HG03139 (cell line): ENCODE results near the gene ANXA6.
"Not testable (repeated sequence)": the region's sequence is repeated elsewhere in the genome, so short reads cannot be mapped to it uniquely, and the experiment has no call there.

Experiments used
- ATAC-seq: cut with Tn5 transposase; IDR thresholded peaks from one replicate; pipeline ENCODE4 v1.9.1; 2021; ENCODE audit not compliant: unreplicated experiment

The ANXA6 gene

GRCh38 chr5:151181818-151182523, 24.4 kb upstream of the ANXA6 start:
- ATAC-seq = no peak

- no peak for ATAC-seq
Measured at GRCh38 chr5:151180291-151180690, 22.7 kb upstream of the ANXA6 start.

- no peak for ATAC-seq
Measured at GRCh38 chr5:151179489-151179840, 21.9 kb upstream of the ANXA6 start.

GRCh38 chr5:151178777-151179488, 21.4 kb upstream of the ANXA6 start:
- ATAC-seq = no peak

DNA sequence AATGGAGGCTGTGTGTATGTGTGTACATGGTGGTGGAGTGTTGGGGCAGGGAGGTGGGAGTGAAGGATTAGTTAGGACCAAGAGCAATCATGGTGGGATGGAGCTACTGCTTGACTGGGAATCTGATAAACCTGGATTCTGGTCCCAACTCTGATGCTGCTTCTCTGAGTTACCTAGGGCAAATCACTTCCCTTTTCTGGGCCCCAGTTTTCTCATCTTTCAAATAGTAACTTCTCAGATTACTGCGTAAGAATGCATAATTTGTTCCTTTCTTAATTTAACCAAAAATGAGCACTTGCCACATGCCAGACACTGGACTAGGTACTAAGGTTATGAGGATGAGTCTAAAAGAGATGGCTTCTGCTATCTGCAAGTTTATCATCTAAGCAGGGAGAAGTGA, 20.8 kb upstream of the ANXA6 start:
- ATAC-seq = no peak

- ATAC-seq = not testable (repeated sequence)
Measured at GRCh38 chr5:151176268-151176667, 18.7 kb upstream of the ANXA6 start.

GRCh38 chr5:151174612-151175101, 17.1 kb upstream of the ANXA6 start:
- no peak for ATAC-seq

GRCh38 chr5:151173711-151174611, 16.4 kb upstream of the ANXA6 start:
- ATAC-seq = no peak

GRCh38 chr5:151171529-151171928, 13.9 kb upstream of the ANXA6 start:
- ATAC-seq = no peak

- no peak for ATAC-seq
Measured at GRCh38 chr5:151168602-151169344, 11.2 kb upstream of the ANXA6 start.

- ATAC-seq = no peak
Measured at GRCh38 chr5:151167022-151167421, 9.4 kb upstream of the ANXA6 start.

GRCh38 chr5:151164687-151165392, 7.3 kb upstream of the ANXA6 start:
- peak; percentile 80 for ATAC-seq

DNA sequence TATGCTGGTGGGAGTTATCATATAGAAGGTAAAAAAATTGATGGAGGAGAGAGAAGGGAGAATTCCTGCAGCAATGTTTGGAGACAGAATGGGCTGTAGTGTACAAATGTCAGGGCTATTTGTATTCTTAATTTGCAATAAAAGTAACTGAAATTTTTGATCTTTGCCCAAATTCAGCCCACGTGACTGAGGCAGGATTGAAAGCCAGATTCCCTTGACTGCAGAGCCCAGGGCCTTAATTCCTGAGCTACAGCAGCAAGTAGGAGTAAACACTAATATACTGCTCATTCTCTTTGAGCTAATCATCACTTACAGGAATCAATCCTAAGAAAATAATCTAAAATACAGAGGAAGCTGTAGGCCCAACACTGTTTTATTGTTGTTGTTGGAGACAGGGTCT, 5.2 kb upstream of the ANXA6 start:
- ATAC-seq = no peak

DNA sequence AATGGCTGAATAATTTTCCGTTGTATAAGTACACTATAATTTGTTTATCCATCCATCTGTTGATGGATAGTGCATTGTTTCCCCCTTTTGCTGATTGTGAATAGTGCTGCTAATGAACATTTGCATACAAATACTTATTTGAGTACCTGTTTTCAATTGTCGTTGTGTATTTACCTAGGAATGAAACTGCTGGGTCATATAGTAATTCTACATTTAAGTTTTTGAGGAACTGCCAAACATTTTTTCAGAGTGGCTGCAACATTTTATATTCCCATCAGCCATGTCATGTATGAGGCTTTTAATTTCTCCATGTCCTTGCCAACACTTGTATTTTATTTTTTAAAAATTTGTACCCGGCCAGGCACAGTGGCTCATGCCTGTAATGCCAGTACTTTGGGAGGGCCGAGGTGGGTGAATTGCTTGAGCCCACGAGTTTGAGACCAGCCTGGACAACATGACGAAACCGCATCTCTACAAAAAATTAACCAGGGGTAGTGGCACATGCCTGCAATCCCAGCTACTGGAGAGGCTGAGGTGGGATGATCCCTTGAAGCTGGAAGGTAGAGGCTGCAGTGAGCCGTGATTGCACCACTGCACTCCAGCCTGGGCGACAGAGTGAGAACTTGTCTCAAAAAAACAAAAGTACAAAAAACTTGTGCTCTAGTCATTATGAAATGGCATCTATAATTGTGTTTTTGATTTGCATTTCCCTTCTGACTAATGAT, 2.2 kb upstream of the ANXA6 start:
- ATAC-seq = no peak

GRCh38 chr5:151158287-151158661, 695 bp upstream of the ANXA6 start:
- ATAC-seq = no peak

DNA sequence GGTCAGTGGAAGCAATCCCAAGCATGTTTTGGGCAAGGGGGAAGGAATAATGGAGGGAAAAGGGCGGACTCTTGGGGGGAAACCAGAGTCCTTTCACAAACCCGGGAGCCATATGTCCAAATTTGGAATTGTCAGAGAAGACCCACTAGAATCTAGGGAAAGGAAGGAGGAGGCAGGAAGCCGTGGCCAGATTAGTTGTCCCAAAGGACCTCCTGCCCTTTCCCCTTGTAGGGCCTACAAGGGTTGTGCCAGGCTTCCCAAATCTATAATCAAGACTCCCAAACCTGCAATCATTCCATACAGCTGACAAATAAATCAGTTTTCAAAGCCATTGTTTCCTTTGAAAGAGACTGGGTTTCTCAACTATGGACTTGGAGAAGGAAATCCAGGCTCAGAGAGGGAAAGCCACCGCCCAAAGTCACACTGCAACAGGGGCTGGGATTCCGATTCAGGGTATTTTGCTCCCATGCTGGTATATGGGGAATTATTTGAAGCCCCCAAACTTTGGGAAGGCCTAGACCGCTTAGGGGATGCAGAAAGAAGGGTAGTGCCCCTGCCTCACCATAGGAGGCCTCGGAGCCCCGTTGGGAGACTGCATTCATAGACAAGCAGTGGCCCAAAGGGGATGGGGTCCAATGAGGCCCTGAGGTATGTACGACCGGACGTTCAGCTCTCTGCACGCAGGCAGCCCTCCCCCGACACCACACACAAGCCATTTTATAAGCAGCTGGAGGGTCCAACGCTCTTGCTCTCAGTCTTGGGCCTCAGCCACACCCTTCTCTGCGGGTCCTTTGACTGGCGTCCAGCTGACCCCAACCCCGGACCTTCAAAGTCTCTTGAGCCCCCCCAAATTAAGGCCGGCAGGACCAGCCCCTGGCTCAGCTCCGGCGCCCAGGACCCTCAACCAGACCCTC, 815 bp downstream of the ANXA6 start:
- peak; percentile 23 for ATAC-seq

- peak; percentile 22 for ATAC-seq
Measured at GRCh38 chr5:151155775-151156506, 1.6 kb downstream of the ANXA6 start.
